GM21825 (cell line): ENCODE measurements around the gene TMEM255B.

Source experiments
- ATAC-seq: cut with Tn5 transposase; IDR thresholded peaks from one replicate; pipeline ENCODE4 v1.9.1; 2021; ENCODE audit warnings: mild to moderate bottlenecking, moderate library complexity; ENCODE audit not compliant: unreplicated experiment

The TMEM255B gene

GRCh38 chr13:113845055-113845454, 86.0 kb downstream of the TMEM255B start:
- no peak for ATAC-seq

GRCh38 chr13:113845723-113846635, 87.0 kb downstream of the TMEM255B start:
- no peak for ATAC-seq

- ATAC-seq = no peak
Measured at GRCh38 chr13:113846636-113847318, 87.8 kb downstream of the TMEM255B start.

- no peak for ATAC-seq
Measured at GRCh38 chr13:113848020-113848419, 89.0 kb downstream of the TMEM255B start.

GRCh38 chr13:113848431-113849260, 89.6 kb downstream of the TMEM255B start:
- no peak for ATAC-seq

- ATAC-seq = no peak
Measured at GRCh38 chr13:113849546-113849945, 90.5 kb downstream of the TMEM255B start.

GRCh38 chr13:113849981-113850721, 91.1 kb downstream of the TMEM255B start:
- no peak for ATAC-seq

- no peak for ATAC-seq
Measured at GRCh38 chr13:113850722-113851479, 91.9 kb downstream of the TMEM255B start.

GRCh38 chr13:113851480-113851803, 92.4 kb downstream of the TMEM255B start:
- no peak for ATAC-seq

- ATAC-seq = no peak
Measured at GRCh38 chr13:113851826-113852535, 93.0 kb downstream of the TMEM255B start.

GRCh38 chr13:113852536-113853517, 93.8 kb downstream of the TMEM255B start:
- no peak for ATAC-seq

GRCh38 chr13:113853518-113854237, 94.7 kb downstream of the TMEM255B start:
- ATAC-seq = no peak

GRCh38 chr13:113854238-113855011, 95.4 kb downstream of the TMEM255B start:
- ATAC-seq = no peak

- ATAC-seq = no peak
Measured at GRCh38 chr13:113855012-113855921, 96.2 kb downstream of the TMEM255B start.

GRCh38 chr13:113855931-113856715, 97.1 kb downstream of the TMEM255B start:
- ATAC-seq = no peak
